HG03175 (cell line): Measurements from ENCODE around the gene USP40.

ENCODE experiments used
- ATAC-seq: cut with Tn5 transposase; IDR thresholded peaks from one replicate; pipeline ENCODE4 v1.9.1; 2021; ENCODE audit warnings: mild to moderate bottlenecking, moderate library complexity; ENCODE audit not compliant: unreplicated experiment

The USP40 gene

GRCh38 chr2:233461481-233461891, 105.1 kb downstream of the USP40 start:
- ATAC-seq: no peak

- ATAC-seq: no peak
Observed at GRCh38 chr2:233460726-233461441, 105.7 kb downstream of the USP40 start.

GRCh38 chr2:233459426-233459825, 107.2 kb downstream of the USP40 start:
- ATAC-seq: no peak

- ATAC-seq: no peak
Observed at GRCh38 chr2:233458826-233459225, 107.8 kb downstream of the USP40 start.

GRCh38 chr2:233458031-233458610, 108.5 kb downstream of the USP40 start:
- no peak for ATAC-seq

GRCh38 chr2:233457356-233457755, 109.2 kb downstream of the USP40 start:
- no peak for ATAC-seq

GRCh38 chr2:233456934-233457333, 109.6 kb downstream of the USP40 start:
- ATAC-seq: no peak

GRCh38 chr2:233456111-233456510, 110.5 kb downstream of the USP40 start:
- ATAC-seq: no peak

- ATAC-seq: no peak
Observed at GRCh38 chr2:233455491-233455890, 111.1 kb downstream of the USP40 start.

- ATAC-seq: no peak
Observed at GRCh38 chr2:233455006-233455405, 111.6 kb downstream of the USP40 start.

- no peak for ATAC-seq
Observed at GRCh38 chr2:233453916-233454315, 112.7 kb downstream of the USP40 start.

- ATAC-seq: no peak
Observed at GRCh38 chr2:233453111-233453915, 113.3 kb downstream of the USP40 start.

- no peak for ATAC-seq
Observed at GRCh38 chr2:233451950-233452349, 114.6 kb downstream of the USP40 start.

GRCh38 chr2:233450864-233451575, 115.6 kb downstream of the USP40 start:
- no peak for ATAC-seq

GRCh38 chr2:233449921-233450863, 116.4 kb downstream of the USP40 start:
- ATAC-seq: no peak

GRCh38 chr2:233449081-233449901, 117.3 kb downstream of the USP40 start:
- ATAC-seq: no peak

GRCh38 chr2:233448575-233448974, 118.0 kb downstream of the USP40 start:
- no peak for ATAC-seq

- no peak for ATAC-seq
Observed at GRCh38 chr2:233448220-233448559, 118.4 kb downstream of the USP40 start.

- ATAC-seq: no peak
Observed at GRCh38 chr2:233447506-233448219, 118.9 kb downstream of the USP40 start.
